NK-92 treated with Interleukin-12 subunit alpha and Interleukin-12 subunit beta, amount 100 ng/mL, for 24 hours (cell line): ENCODE data around the gene UQCR10.

Experiments used
- DNase-seq: peaks from one replicate; lab custom pipeline; 2025; lab: John Stamatoyannopoulos, UW

UQCR10 gene

GRCh38 chr22:29798801-29799200 lies 31.6 kb downstream of the UQCR10 start:
- DNase-seq = no peak

DNA sequence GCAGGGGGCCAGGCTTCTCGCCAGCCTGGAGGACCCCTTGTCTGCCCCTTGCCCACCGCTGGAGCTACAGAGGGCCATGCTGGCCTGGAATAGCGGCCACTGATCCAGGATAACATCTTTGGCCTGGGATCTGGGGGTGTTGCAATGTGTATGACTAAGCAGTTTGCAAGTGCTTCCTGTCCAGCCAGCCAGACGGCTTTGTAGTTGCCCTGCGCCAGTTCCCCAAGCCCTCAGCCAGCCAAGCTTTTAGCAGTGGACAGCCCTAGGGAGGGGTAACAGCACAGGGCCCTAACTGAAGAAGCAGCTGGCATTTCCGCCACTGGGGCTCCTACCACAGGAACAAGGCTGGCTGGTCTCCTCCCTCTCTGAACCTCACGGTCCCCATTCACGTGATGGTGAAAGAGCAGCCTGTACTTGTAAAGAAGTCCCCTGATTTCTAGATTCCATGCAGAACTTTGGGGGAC lies 32.1 kb downstream of the UQCR10 start:
- no peak for DNase-seq

DNA sequence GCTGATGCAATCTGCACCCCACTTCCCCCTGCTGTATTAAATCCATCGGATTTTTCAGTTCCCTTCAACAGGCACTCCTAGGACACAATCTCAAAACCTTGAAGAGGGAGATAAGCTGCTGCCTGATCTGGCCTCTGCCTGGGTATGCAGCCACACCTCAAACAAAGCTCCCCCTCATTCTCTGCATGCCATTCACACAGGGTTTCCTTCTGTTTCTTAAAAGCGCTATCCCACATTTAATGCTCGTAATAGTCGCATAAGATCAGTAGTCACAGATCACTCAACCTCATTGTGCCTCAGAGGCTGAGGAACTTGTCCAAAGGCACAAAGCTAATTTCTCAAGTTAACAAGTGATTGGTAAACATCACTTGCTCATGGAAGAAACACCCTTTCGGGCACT lies 34.0 kb downstream of the UQCR10 start:
- DNase-seq = no peak

DNA sequence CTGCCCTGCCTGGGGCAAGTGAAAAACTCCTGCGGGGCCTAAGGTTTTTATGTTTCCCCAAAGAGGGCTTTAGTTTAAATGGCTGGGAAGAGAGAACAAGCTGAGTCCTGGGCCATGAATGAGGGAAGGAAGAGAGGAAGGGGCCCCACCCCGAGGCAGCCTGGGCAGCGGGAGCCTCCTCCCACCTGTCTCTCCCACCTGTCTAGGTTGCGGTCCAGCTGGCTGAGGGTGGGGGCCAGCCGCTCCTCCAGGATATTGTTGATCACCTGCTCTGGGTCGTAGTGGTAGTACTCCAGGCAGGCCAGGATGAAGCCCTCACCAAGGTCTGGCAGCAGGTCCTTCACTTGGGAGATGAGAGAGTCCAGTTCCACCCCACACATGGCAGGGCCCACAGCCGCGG lies 34.6 kb downstream of the UQCR10 start:
- no peak for DNase-seq

- no peak for DNase-seq
Measured at GRCh38 chr22:29803190-29803589, 36.0 kb downstream of the UQCR10 start.

- no peak for DNase-seq
Measured at GRCh38 chr22:29804985-29805384, 37.8 kb downstream of the UQCR10 start.

DNA sequence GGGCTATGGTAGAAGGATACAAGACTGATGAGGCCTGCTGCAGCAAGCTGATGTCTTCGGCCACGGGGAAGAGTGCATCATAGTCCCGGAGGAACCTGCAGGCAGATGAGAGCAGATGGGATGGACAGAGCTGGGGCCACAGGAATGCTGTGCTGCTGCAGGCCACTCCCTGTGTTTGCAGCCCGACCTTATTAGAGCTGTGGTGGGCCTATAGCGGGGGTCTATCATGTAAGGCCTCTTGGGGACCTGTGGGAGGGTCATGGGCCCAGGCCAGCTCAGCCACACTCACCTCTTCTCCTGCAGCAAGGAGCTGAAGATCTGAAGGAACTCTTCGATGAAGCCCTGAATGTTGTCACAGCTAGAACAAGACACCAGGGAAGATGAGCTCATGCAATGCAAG lies 39.0 kb downstream of the UQCR10 start:
- DNase-seq = no peak

DNA sequence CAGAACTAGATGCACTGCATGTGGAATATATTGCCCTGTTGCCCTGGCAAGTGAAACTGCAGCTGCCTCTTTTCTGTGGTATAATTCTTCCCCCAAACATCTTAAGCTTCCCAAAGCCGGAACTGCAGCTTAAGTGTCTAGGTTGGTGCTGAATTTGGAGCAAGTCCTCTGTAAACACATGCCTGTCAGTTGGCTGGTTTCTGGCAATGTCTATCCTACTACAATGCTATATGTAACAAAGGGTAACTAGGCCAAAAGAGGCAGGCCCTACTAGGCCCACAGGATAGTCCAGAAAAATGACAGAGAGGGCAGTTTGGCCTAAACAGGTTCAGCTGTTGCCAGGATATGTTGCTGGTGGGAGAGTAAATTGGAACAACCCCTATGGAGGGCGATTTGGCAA lies 43.0 kb downstream of the UQCR10 start:
- DNase-seq = no peak

DNA sequence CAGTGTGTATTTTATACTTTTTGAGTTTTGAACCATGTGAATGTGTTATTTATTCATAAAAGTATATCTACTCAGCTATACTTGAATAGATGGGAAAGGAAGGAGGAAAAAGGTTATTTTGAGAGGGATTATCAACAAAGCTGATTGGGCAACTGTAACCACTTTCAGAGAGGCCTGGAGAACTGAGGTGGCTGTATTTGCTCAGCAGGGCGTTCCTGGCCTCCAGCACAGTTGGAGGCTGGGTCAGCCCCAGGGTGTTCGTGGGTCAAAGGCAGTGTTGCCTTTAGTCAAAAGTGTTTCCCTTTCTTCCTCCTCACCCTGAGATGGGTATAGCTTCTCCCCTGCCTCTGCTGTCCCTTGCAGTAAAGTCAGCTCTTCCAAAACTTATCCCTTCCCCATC lies 44.2 kb downstream of the UQCR10 start:
- no peak for DNase-seq

DNA sequence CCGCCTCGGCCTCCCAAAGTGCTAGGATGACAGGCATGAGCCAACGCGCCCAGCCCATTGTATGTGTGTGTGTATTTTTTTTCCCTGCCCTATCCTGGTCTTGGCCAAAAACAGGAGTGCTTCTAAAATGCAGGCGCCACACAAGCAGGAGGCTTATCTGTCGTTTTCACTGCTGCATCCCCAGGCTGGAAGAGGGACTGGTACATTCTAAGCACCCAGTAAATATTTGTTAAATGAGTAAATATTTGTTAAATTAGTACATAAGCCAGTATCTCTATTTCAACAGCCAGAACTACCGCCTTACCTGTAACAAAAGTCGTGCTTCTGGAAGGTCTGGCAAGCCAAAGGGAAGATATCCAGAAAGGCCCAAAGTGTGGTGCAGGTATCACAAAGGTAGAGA lies 46.0 kb downstream of the UQCR10 start:
- no peak for DNase-seq

DNA sequence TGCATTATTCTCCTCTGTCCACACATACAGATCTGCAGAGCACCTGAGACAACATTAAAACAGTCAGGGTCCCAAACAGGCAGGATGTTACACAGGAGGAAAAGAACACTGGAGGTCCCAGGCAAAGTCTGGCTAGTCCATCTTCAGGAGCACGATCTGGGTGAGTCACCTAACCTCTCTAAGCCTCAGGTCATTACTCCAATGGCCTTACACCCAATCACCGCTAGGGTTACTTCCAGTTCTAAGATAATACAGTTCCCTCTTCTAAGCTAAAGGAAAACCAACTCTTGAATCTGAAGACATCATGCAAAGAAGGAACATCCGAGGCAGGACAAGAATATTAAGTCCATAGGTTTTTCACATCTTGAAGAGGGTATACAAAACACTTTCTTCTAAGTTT lies 46.4 kb downstream of the UQCR10 start:
- DNase-seq = no peak

DNA sequence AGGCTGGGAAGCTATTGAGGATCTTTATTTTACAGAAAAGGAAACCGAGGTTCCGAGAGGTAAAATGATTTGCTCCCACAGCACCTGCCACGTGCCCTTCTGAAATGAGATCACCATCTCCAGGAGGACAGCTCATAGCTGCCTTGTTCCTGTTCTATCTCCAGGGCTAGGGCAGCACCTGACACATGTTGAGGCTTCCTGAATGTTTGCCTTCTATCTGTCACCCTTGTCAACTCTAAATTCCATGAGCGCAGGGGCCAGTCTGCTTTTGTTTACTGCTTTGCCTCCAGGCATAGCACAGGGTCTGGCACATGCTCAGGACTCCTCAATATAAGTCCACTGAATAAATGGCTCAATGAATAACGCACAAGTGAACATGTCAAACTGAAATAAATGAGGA lies 46.8 kb downstream of the UQCR10 start:
- no peak for DNase-seq

- no peak for DNase-seq
Measured at GRCh38 chr22:29815580-29815979, 48.4 kb downstream of the UQCR10 start.

DNA sequence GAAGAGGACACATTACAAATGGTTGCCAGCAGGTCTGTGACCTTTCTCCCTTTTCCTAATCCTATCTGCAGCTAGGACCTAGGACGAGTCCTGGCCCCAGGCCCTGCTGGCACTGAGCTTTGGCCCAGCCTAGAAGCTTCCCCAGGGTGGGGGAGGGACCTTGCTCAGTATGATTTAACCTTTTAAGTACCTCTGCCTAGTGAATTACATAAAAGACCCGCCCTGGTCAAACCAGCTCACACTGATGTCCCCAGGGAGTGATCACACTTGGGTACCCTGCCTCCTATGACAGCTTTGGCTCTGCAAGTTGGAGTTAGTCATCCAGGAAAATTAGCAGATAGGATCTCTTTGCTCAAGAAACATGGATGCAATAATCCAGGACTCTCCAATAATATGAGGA lies 49.0 kb downstream of the UQCR10 start:
- no peak for DNase-seq

DNA sequence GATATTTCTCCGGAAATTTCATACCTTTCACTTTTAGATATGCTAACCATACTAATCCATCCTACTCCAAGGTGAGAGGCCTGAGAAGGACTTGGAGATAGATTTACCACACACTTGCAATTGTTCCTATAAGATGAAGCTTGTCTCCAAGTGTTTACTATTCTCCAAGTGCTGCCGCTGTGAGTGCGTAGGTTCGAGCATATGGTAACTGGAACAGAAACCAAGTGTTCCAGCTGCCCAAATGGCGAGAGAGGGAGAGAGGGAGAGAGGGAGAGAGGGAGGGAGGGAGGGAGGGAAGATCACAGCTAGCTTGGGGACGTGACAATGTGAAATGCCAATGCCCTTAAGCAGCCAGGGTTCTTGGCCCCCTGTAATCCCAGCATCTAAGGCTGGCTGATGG lies 49.4 kb downstream of the UQCR10 start:
- DNase-seq = no peak

DNA sequence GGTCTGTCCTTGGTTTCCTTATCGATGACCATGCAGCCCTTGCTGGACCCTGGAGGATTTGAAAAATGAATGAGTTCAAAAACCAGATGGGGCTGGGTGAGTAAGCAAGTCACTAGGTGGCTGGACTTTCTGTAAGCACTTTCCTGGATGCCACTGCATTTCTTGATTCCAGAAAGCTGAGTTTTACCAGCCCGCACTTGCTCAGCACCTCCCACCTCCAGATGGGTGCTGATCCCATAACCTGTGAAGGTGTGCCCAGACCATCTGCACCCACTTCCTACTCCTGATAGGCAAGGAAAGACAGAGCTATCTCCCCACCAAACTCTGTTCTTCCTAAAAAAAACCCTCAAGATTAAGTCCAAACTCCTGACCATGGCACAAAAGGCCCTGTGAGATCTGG lies 49.8 kb downstream of the UQCR10 start:
- no peak for DNase-seq

DNA sequence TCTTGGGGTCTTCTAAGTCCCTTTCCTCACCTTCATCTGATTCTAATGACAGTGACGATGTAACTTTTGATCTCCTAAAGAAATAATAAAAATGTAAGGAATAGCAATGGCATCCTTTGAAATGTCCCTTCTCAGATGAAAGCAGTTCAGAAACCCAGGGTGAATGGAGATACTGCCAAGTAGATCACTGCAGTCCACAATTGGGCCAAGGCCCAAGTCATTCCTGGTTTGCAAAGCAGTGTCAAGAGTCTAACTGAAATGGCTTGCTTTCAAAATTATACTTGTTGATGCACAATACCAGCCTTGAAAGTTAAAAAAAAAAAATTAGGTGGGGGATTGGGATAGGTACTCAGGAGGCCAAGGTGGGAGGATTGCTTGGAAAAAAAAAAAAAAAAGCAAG lies 50.6 kb downstream of the UQCR10 start:
- DNase-seq = no peak

GRCh38 chr22:29819501-29819900 lies 52.3 kb downstream of the UQCR10 start:
- no peak for DNase-seq
